ENCODE measurements around the gene COL27A1. TPM values are rescaled to one million over a fixed set of nuclear protein-coding genes. Genes with fewer than 3 reads are reported as not detected.

Gene COL27A1
- total and polyA plus RNA-seq, 2 experiments from 2014 or later, result 44.6 to 47.0 TPM

GRCh38 chr9:114266969-114267368 is 111.6 kb downstream of the COL27A1 start:
- Histone ChIP-seq H3K9me3 (ENCODE audit: low read depth) (no peaks in the 10 kb centered on the region), H3K27ac (no peak overlapping the region), H3K27me3 (no peaks in the 10 kb centered on the region), H2AFZ (no peak overlapping the region), H3K36me3 (replicated peaks; ENCODE audit: insufficient read depth, low read depth) (no peaks in the 10 kb centered on the region), H4K20me1 (ENCODE audit: insufficient read depth, poor library complexity, severe bottlenecking) (no peaks in the 10 kb centered on the region), H3K4me3 (no peak overlapping the region), H3K79me2 (no peaks in the 10 kb centered on the region), H3K4me1 (ENCODE audit: insufficient read depth) (no peaks in the 10 kb centered on the region), H3K4me2 (no peak overlapping the region), H3K9me2 (replicated peaks; ENCODE audit: insufficient read depth) (no peaks in the 10 kb centered on the region)
- no peak for DNase-seq (ENCODE audit: low spot score)
- 99% methylated on average over 6 of the region's 6 CpGs for WGBS (ENCODE audit: low lambda C conversion rate, missing lambda C conversion rate)
- TF ChIP-seq EZH2phosphoT487 (IDR thresholded peaks at IDR 0.05; ENCODE audit: low read depth, severe bottlenecking, unreplicated experiment) (no peak), CTCF (IDR thresholded peaks at IDR 0.05; ENCODE audit: poor library complexity) (no peak)

GRCh38 chr9:114269023-114269422 is 113.7 kb downstream of the COL27A1 start:
- Histone ChIP-seq H3K27ac (no peak overlapping the region), H3K4me1 (ENCODE audit: insufficient read depth) (no peaks in the 10 kb centered on the region), H3K9me3 (ENCODE audit: low read depth) (no peaks in the 10 kb centered on the region), H3K27me3 (no peaks in the 10 kb centered on the region), H3K4me3 (no peak overlapping the region), H2AFZ (no peak overlapping the region), H3K79me2 (no peaks in the 10 kb centered on the region), H4K20me1 (ENCODE audit: insufficient read depth, poor library complexity, severe bottlenecking) (no peaks in the 10 kb centered on the region), H3K4me2 (no peak overlapping the region), H3K36me3 (replicated peaks; ENCODE audit: insufficient read depth, low read depth) (no peaks in the 10 kb centered on the region), H3K9me2 (replicated peaks; ENCODE audit: insufficient read depth) (no peaks in the 10 kb centered on the region)
- no peak for DNase-seq (ENCODE audit: low spot score)
- TF ChIP-seq EZH2 (IDR thresholded peaks at IDR 0.05; ENCODE audit: borderline replicate concordance) (no peak), EZH2phosphoT487 (IDR thresholded peaks at IDR 0.05; ENCODE audit: low read depth, severe bottlenecking, unreplicated experiment) (no peak), CTCF (IDR thresholded peaks at IDR 0.05; ENCODE audit: poor library complexity) (no peak)
- WGBS (ENCODE audit: low lambda C conversion rate, missing lambda C conversion rate), result 88% methylated on average over 9 of the region's 9 CpGs

- Histone ChIP-seq H3K4me2 (no peak overlapping the region), H3K36me3 (replicated peaks; ENCODE audit: insufficient read depth, low read depth) (no peaks in the 10 kb centered on the region), H2AFZ (no peak overlapping the region), H3K27ac (no peak overlapping the region), H3K79me2 (no peaks in the 10 kb centered on the region), H3K27me3 (no peaks in the 10 kb centered on the region), H4K20me1 (ENCODE audit: insufficient read depth, poor library complexity, severe bottlenecking) (no peaks in the 10 kb centered on the region), H3K9me3 (ENCODE audit: low read depth) (no peaks in the 10 kb centered on the region), H3K9me2 (replicated peaks; ENCODE audit: insufficient read depth) (no peaks in the 10 kb centered on the region), H3K4me1 (ENCODE audit: insufficient read depth) (no peaks in the 10 kb centered on the region), H3K4me3 (no peak overlapping the region)
- no peak for DNase-seq (ENCODE audit: low spot score)
- TF ChIP-seq EZH2phosphoT487 (IDR thresholded peaks at IDR 0.05; ENCODE audit: low read depth, severe bottlenecking, unreplicated experiment), result no peak
- no peak for TF ChIP-seq EZH2 (IDR thresholded peaks at IDR 0.05; ENCODE audit: borderline replicate concordance)
- no peak for TF ChIP-seq CTCF (IDR thresholded peaks at IDR 0.05; ENCODE audit: poor library complexity)
- WGBS (ENCODE audit: low lambda C conversion rate, missing lambda C conversion rate), result 82% methylated on average over 8 of the region's 8 CpGs
These were observed 115.0 kb downstream of the COL27A1 start for GRCh38 chr9:114270120-114270975.
